SK-N-SH (cell line): ENCODE measurements around the gene SNAP91. TPM values are rescaled to one million over a fixed set of nuclear protein-coding genes. Genes with fewer than 3 reads are reported as not detected.

Source experiments
- CTCF ChIA-PET: fragments of 300-600, 350-600 bp; formaldehyde crosslinking; extraction: SDS; loops from one replicate; lab custom pipeline; 2021; lab: Yijun Ruan, JAX
- POLR2A ChIA-PET: fragments of 350-600 bp; sonication (Branson Sonifier 250); formaldehyde crosslinking; extraction: SDS; loops from one replicate; lab custom pipeline; 2020; ENCODE audit warnings: antibody characterized with exemption, inconsistent platforms; lab: Yijun Ruan, JAX
- DNase-seq: peaks from one replicate; pipeline ENCODE4 v3.0.0; 2012
- H2AFZ ChIP-seq: fragments of 200-600 bp; sonication (generic); 2 replicates; pipeline ENCODE4 v1.8.1; 2016; ENCODE audit warnings: antibody characterized with exemption, mild to moderate bottlenecking, low read depth
- H3F3A ChIP-seq: fragments of 200-600 bp; sonication (generic); replicated peaks from 2 replicates; pipeline ENCODE3; 2016; ENCODE audit warnings: antibody characterized with exemption, mild to moderate bottlenecking; ENCODE audit not compliant: insufficient read depth
- H3K27ac ChIP-seq, 2 experiments: fragments of 200-500 bp in 1 of 2; fragments of 200-600 bp in 1 of 2; sonication (Bioruptor generic) in 1 of 2; sonication (generic), shearing (Covaris generic) in 1 of 2; 2 replicates each; pipeline versions ENCODE4 v1.5.1 to v1.6.1; 2014 to 2016; ENCODE audit warnings: low read depth in 2 of 2, inconsistent platforms in 1 of 2, low read length in 1 of 2, mild to moderate bottlenecking in 1 of 2, mixed read lengths in 1 of 2
- H3K27me3 ChIP-seq: fragments of 200-600 bp; sonication (generic), shearing (Covaris generic); 2 replicates; pipeline ENCODE4 v1.6.1; 2016; ENCODE audit warnings: mixed run types; ENCODE audit not compliant: insufficient read depth
- H3K36me3 ChIP-seq, 2 experiments: fragments of 200-500 bp in 1 of 2; fragments of 200-600 bp in 1 of 2; sonication (Bioruptor generic) in 1 of 2; sonication (generic) in 1 of 2; replicated peaks in 1 of 2; 2 replicates each; pipeline versions ENCODE3 to v1.5.1; 2014 to 2016; ENCODE audit warnings: low read length in 1 of 2, mild to moderate bottlenecking in 1 of 2; ENCODE audit not compliant: insufficient read depth in 2 of 2, control insufficient read depth in 1 of 2
- H3K4me1 ChIP-seq, 2 experiments: fragments of 200-500 bp in 1 of 2; fragments of 200-600 bp in 1 of 2; sonication (Bioruptor generic) in 1 of 2; sonication (generic), shearing (Covaris generic) in 1 of 2; 2 replicates each; pipeline versions ENCODE4 v1.5.1 to v1.6.1; 2014 to 2016; ENCODE audit warnings: low read depth in 1 of 2, low read length in 1 of 2, mixed run types in 1 of 2; ENCODE audit not compliant: insufficient read depth in 2 of 2, control insufficient read depth in 1 of 2
- H3K4me2 ChIP-seq: fragments of 200-600 bp; sonication (generic), shearing (Covaris generic); 2 replicates; pipeline ENCODE4 v1.6.1; 2017; ENCODE audit warnings: mixed run types
- H3K4me3 ChIP-seq, 2 experiments: fragments of 200-500 bp in 1 of 2; fragments of 200-600 bp in 1 of 2; sonication (Bioruptor generic) in 1 of 2; sonication (generic), shearing (Covaris generic) in 1 of 2; 2 replicates each; pipeline versions ENCODE4 v1.5.1 to v1.8.1; 2014 to 2016; ENCODE audit warnings: low read depth in 2 of 2, inconsistent platforms in 1 of 2, low read length in 1 of 2, mild to moderate bottlenecking in 1 of 2, mixed read lengths in 1 of 2, moderate library complexity in 1 of 2
- H3K79me2 ChIP-seq: fragments of 200-600 bp; sonication (generic); 2 replicates; pipeline ENCODE4 v1.8.1; 2017; ENCODE audit warnings: mild to moderate bottlenecking; ENCODE audit not compliant: insufficient read depth
- H3K9ac ChIP-seq: fragments of 200-600 bp; sonication (generic); 2 replicates; pipeline ENCODE4 v1.6.1; 2017; ENCODE audit warnings: mixed run types
- H3K9me2 ChIP-seq: fragments of 200-600 bp; sonication (generic); 2 replicates; pipeline ENCODE4 v1.6.1; 2017; ENCODE audit warnings: mixed run types
- H3K9me3 ChIP-seq: fragments of 200-600 bp; sonication (generic); 2 replicates; pipeline ENCODE4 v1.6.1; 2017; ENCODE audit warnings: mixed run types, mild to moderate bottlenecking, moderate library complexity
- H4K20me1 ChIP-seq: fragments of 200-600 bp; sonication (generic); 2 replicates; pipeline ENCODE4 v1.6.1; 2017; ENCODE audit warnings: mild to moderate bottlenecking, mixed run types; ENCODE audit not compliant: insufficient read depth
- CHD2 ChIP-seq: fragments of 150-350 bp; IDR thresholded peaks from 2 replicates; pipeline ENCODE4 v1.6.1; 2018; ENCODE audit warnings: low read length; ENCODE audit not compliant: partially characterized antibody
- EZH2phosphoT487 ChIP-seq: fragments of 200-600 bp; sonication (generic); IDR thresholded peaks from 2 replicates; pipeline ENCODE4 v1.6.1; 2017; ENCODE audit warnings: low read depth, mixed run types, mild to moderate bottlenecking, antibody characterized with exemption, moderate library complexity, borderline replicate concordance
- FOSL2 ChIP-seq: IDR thresholded peaks from 2 replicates; pipeline ENCODE4 v1.4.0; 2012; ENCODE audit warnings: low read depth, mild to moderate bottlenecking, moderate library complexity, borderline replicate concordance
- GATA2 ChIP-seq: sonication (generic); formaldehyde crosslinking; IDR thresholded peaks from 2 replicates; pipeline ENCODE4 v1.5.0; 2020; ENCODE audit warnings: mild to moderate bottlenecking, missing genetic modification reagents
- MEF2A ChIP-seq: IDR thresholded peaks from 2 replicates; pipeline ENCODE4 v1.4.0; 2012; ENCODE audit warnings: low read depth, borderline replicate concordance
- MXI1 ChIP-seq: IDR thresholded peaks from 2 replicates; pipeline ENCODE4 v1.6.1; 2012; ENCODE audit warnings: mild to moderate bottlenecking, low read depth, low read length, improper control_type of control experiment
- NRF1 ChIP-seq: IDR thresholded peaks from 2 replicates; pipeline ENCODE4 v1.6.1; 2012; ENCODE audit warnings: low read depth, mild to moderate bottlenecking, low read length
- POLR2AphosphoS5 ChIP-seq: IDR thresholded peaks from 2 replicates; pipeline ENCODE4 v1.6.1; 2012; ENCODE audit warnings: low read depth, low read length
- RCOR1 ChIP-seq: fragments of 150-350 bp; IDR thresholded peaks from 2 replicates; pipeline ENCODE4 v1.6.1; 2017; ENCODE audit warnings: antibody characterized with exemption, low read length
- RFX5 ChIP-seq: IDR thresholded peaks from 2 replicates; pipeline ENCODE4 v1.6.1; 2012; ENCODE audit warnings: mild to moderate bottlenecking, improper control_type of control experiment, low read length
- RXRA ChIP-seq: IDR thresholded peaks from 2 replicates; pipeline ENCODE4 v1.4.0; 2012; ENCODE audit warnings: low read depth, mild to moderate bottlenecking, borderline replicate concordance
- SMC3 ChIP-seq: IDR thresholded peaks from 2 replicates; pipeline ENCODE4 v1.6.1; 2012; ENCODE audit warnings: low read depth, low read length, improper control_type of control experiment
- TCF12 ChIP-seq: IDR thresholded peaks from 2 replicates; pipeline ENCODE4 v1.4.0; 2012
- TEAD4 ChIP-seq: IDR thresholded peaks from 2 replicates; pipeline ENCODE4 v1.4.0; 2012; ENCODE audit warnings: mild to moderate bottlenecking, borderline replicate concordance; ENCODE audit not compliant: insufficient read depth
- WGBS: methylation state at CpG from one replicate; pipeline ENCODE4 v1.1.6; 2017; ENCODE audit warnings: low lambda C conversion rate; 5-methylcytosine and 5-hydroxymethylcytosine counted together
- polyA plus RNA-seq, 3 experiments: library from polyadenylated mRNA; depleted of rRNA; stranded (reverse); fragments of >200 nt; gene quantifications; 2 replicates each; pipeline ENCODE4 v1.2.3, GENCODE V29; 2012
- TF ChIP-seq, protein P1 (sequence below): IDR thresholded peaks from 2 replicates; pipeline ENCODE4 v1.4.0; 2012; ENCODE audit warnings: low read depth, borderline replicate concordance
- TF ChIP-seq, protein P2 (sequence below): fragments of 200-600 bp; sonication (generic); IDR thresholded peaks from 2 replicates; pipeline ENCODE4 v1.6.1; 2017; ENCODE audit warnings: antibody characterized with exemption, mild to moderate bottlenecking, moderate library complexity
- TF ChIP-seq, protein P3 (sequence below): IDR thresholded peaks from 2 replicates; pipeline ENCODE4 v1.4.0; 2012; ENCODE audit warnings: low read depth
- TF ChIP-seq, protein P4 (sequence below): IDR thresholded peaks from 2 replicates; pipeline ENCODE4; 2012
- TF ChIP-seq, protein P5 (sequence below): IDR thresholded peaks from 2 replicates; pipeline ENCODE4 v1.6.1; 2012; ENCODE audit warnings: mild to moderate bottlenecking, low read depth, low read length, moderate library complexity

Gene SNAP91
- polyA plus RNA-seq, 1 of the 3 experiments (the other 2 are of a cell fraction), result 0.64 TPM

DNA sequence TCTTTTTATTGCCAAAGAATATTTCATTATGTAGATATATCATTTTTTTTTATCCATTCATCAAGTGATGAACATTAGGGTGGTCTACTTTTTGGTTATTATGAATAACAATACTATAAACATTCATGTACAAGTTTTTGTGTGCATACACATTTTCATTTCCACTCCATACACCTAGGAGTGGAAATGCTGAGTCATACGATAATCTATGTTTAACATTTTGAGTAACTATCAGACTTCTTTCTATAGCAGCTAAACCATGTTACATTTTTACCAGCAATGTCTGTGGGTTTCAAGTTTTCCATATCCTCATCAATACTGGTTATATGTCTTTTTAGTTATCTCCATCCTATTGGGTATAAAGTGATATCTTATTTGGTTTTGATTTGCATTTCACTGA is 130.8 kb downstream of the SNAP91 start (continued):
- TF ChIP-seq, protein P1, sequence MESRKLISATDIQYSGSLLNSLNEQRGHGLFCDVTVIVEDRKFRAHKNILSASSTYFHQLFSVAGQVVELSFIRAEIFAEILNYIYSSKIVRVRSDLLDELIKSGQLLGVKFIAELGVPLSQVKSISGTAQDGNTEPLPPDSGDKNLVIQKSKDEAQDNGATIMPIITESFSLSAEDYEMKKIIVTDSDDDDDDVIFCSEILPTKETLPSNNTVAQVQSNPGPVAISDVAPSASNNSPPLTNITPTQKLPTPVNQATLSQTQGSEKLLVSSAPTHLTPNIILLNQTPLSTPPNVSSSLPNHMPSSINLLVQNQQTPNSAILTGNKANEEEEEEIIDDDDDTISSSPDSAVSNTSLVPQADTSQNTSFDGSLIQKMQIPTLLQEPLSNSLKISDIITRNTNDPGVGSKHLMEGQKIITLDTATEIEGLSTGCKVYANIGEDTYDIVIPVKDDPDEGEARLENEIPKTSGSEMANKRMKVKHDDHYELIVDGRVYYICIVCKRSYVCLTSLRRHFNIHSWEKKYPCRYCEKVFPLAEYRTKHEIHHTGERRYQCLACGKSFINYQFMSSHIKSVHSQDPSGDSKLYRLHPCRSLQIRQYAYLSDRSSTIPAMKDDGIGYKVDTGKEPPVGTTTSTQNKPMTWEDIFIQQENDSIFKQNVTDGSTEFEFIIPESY, result no peak
- TF ChIP-seq CHD2 (no peak), SMC3 (no peak), RXRA (no peak), GATA2 (no peak), TCF12 (no peak)

DNA sequence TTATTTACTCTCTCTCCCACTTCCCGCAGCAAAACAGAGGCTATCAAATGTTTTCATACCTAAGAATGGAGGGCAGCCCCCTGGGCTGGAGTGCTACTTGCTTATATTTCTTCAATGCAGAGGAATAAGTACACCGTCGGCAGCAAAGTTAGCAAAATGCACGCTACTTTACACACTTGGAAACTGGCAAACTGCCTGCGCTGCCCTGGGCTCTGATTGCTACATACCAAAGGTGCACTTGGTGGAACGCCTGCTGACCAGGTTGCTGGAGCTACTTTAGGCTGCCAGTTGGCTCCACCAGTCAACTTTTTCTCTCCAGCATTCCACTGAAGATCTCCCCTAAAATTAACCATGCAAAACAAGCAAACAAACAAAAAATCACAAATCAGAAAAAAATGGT is 134.1 kb downstream of the SNAP91 start:
- Histone ChIP-seq H3K4me2 (no peak overlapping the region), H3K4me3 (no peak overlapping the region), H3F3A (no peaks in the 10 kb centered on the region), H2AFZ (no peak overlapping the region), H3K9me2 (no peaks in the 10 kb centered on the region), H3K27me3 (no peaks in the 10 kb centered on the region), H3K79me2 (no peaks in the 10 kb centered on the region), H4K20me1 (no peaks in the 10 kb centered on the region), H3K27ac (no peak overlapping the region), H3K9ac (no peak overlapping the region), H3K9me3 (no peaks in the 10 kb centered on the region), H3K36me3 (peaks cover 0 to 24% of the 10 kb centered on the region in 2 experiments), H3K4me1 (no peaks in the 10 kb centered on the region)
- ChIA-PET POLR2A (no interaction called here), CTCF (no interaction called here)
- DNase-seq, result no peak
- WGBS, result 56% methylated on average over 6 of the region's 6 CpGs
- no peak for TF ChIP-seq MXI1
- no peak for TF ChIP-seq MEF2A
- no peak for TF ChIP-seq RXRA
- TF ChIP-seq, protein P2, sequence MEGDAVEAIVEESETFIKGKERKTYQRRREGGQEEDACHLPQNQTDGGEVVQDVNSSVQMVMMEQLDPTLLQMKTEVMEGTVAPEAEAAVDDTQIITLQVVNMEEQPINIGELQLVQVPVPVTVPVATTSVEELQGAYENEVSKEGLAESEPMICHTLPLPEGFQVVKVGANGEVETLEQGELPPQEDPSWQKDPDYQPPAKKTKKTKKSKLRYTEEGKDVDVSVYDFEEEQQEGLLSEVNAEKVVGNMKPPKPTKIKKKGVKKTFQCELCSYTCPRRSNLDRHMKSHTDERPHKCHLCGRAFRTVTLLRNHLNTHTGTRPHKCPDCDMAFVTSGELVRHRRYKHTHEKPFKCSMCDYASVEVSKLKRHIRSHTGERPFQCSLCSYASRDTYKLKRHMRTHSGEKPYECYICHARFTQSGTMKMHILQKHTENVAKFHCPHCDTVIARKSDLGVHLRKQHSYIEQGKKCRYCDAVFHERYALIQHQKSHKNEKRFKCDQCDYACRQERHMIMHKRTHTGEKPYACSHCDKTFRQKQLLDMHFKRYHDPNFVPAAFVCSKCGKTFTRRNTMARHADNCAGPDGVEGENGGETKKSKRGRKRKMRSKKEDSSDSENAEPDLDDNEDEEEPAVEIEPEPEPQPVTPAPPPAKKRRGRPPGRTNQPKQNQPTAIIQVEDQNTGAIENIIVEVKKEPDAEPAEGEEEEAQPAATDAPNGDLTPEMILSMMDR, result no peak
- TF ChIP-seq, protein P3, sequence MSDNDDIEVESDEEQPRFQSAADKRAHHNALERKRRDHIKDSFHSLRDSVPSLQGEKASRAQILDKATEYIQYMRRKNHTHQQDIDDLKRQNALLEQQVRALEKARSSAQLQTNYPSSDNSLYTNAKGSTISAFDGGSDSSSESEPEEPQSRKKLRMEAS, result no peak
- no peak for TF ChIP-seq RFX5
- TF ChIP-seq, protein P4, sequence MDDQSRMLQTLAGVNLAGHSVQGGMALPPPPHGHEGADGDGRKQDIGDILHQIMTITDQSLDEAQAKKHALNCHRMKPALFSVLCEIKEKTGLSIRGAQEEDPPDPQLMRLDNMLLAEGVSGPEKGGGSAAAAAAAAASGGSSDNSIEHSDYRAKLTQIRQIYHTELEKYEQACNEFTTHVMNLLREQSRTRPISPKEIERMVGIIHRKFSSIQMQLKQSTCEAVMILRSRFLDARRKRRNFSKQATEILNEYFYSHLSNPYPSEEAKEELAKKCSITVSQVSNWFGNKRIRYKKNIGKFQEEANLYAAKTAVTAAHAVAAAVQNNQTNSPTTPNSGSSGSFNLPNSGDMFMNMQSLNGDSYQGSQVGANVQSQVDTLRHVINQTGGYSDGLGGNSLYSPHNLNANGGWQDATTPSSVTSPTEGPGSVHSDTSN, result no peak
- no peak for TF ChIP-seq RCOR1
- no peak for TF ChIP-seq FOSL2
- no peak for TF ChIP-seq TCF12
- TF ChIP-seq EZH2phosphoT487, result no peak
- TF ChIP-seq, protein P1, result no peak
- no peak for TF ChIP-seq SMC3
- no peak for TF ChIP-seq NRF1
- no peak for TF ChIP-seq POLR2AphosphoS5
- no peak for TF ChIP-seq TEAD4
- no peak for TF ChIP-seq CHD2
- TF ChIP-seq, protein P5, sequence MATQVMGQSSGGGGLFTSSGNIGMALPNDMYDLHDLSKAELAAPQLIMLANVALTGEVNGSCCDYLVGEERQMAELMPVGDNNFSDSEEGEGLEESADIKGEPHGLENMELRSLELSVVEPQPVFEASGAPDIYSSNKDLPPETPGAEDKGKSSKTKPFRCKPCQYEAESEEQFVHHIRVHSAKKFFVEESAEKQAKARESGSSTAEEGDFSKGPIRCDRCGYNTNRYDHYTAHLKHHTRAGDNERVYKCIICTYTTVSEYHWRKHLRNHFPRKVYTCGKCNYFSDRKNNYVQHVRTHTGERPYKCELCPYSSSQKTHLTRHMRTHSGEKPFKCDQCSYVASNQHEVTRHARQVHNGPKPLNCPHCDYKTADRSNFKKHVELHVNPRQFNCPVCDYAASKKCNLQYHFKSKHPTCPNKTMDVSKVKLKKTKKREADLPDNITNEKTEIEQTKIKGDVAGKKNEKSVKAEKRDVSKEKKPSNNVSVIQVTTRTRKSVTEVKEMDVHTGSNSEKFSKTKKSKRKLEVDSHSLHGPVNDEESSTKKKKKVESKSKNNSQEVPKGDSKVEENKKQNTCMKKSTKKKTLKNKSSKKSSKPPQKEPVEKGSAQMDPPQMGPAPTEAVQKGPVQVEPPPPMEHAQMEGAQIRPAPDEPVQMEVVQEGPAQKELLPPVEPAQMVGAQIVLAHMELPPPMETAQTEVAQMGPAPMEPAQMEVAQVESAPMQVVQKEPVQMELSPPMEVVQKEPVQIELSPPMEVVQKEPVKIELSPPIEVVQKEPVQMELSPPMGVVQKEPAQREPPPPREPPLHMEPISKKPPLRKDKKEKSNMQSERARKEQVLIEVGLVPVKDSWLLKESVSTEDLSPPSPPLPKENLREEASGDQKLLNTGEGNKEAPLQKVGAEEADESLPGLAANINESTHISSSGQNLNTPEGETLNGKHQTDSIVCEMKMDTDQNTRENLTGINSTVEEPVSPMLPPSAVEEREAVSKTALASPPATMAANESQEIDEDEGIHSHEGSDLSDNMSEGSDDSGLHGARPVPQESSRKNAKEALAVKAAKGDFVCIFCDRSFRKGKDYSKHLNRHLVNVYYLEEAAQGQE, result no peak
